Endothelial cell of umbilical vein (primary cell): ENCODE measurements around the gene THRSP. TPM values are rescaled to one million over a fixed set of nuclear protein-coding genes. Genes with fewer than 3 reads are reported as not detected.

Experiments
- BruUV-seq: library from RNA; stranded (reverse); fragments of 400-500 nt; replicated peaks from 2 replicates; lab custom pipeline; 2021; lab: Mats Ljungman, UMichigan
- CTCF ChIA-PET: fragments of 300-600, 350-600 bp; sonication (Branson Sonifier 250); formaldehyde crosslinking; loops from one replicate; lab custom pipeline; 2021; ENCODE audit warnings: antibody characterized with exemption, inconsistent platforms; lab: Charles Lee
- POLR2A ChIA-PET: fragments of 300-600, 350-600 bp; sonication (Branson Sonifier 250); formaldehyde crosslinking; loops from one replicate; lab custom pipeline; 2021; ENCODE audit warnings: antibody characterized with exemption, inconsistent platforms; lab: Charles Lee
- DNase-seq: peaks from one replicate; pipeline ENCODE4 v3.0.0-alpha.2; 2011; ENCODE audit warnings: low read depth, low spot score
- FAIRE-seq: peaks from 2 replicates; lab custom pipeline; 2011; peaks lifted over from hg19 to GRCh38; lab: Jason Lieb, UNC
- H2AFZ ChIP-seq: 2 replicates; pipeline ENCODE4 v1.6.0; 2012; ENCODE audit warnings: low read depth, low read length, control low read depth, inconsistent platforms
- H3K27ac ChIP-seq: 2 replicates; pipeline ENCODE4 v1.5.1; 2011; ENCODE audit warnings: low read depth, mild to moderate bottlenecking, control low read depth, low read length, moderate library complexity; ENCODE audit not compliant: insufficient read depth
- H3K27me3 ChIP-seq, 2 experiments: 2 replicates each; pipeline versions ENCODE4 v1.6.0 to v1.6.1; 2011; ENCODE audit warnings: low read length in 2 of 2, mixed read lengths in 1 of 2; ENCODE audit not compliant: control insufficient read depth in 2 of 2, insufficient read depth in 2 of 2
- H3K36me3 ChIP-seq, 2 experiments: 2 replicates in 1 of 2; 3 replicates in 1 of 2; pipeline ENCODE4 v1.5.1; 2011; ENCODE audit warnings: low read length in 2 of 2, mild to moderate bottlenecking in 1 of 2, moderate library complexity in 1 of 2; ENCODE audit not compliant: control insufficient read depth in 2 of 2, insufficient read depth in 2 of 2; ENCODE audit errors: extremely low read depth in 1 of 2
- H3K4me1 ChIP-seq: 3 replicates; pipeline ENCODE4 v1.5.1; 2011; ENCODE audit warnings: mild to moderate bottlenecking, low read length; ENCODE audit not compliant: control insufficient read depth, insufficient read depth; ENCODE audit errors: extremely low read depth
- H3K4me2 ChIP-seq: 2 replicates; pipeline ENCODE4 v1.6.1; 2011; ENCODE audit warnings: low read length, control low read depth, mixed read lengths; ENCODE audit not compliant: insufficient read depth
- H3K4me3 ChIP-seq, 3 experiments: fragments of 200-600 bp in 1 of 3; sonication (generic), shearing (Covaris generic) in 1 of 3; replicated peaks in 1 of 3; 2 replicates each; pipeline ENCODE4 v1.5.1; 2011 to 2016; ENCODE audit warnings: control low read depth in 3 of 3, low read length in 3 of 3, mild to moderate bottlenecking in 2 of 3, inconsistent platforms in 1 of 3, low read depth in 1 of 3, moderate library complexity in 1 of 3; ENCODE audit not compliant: insufficient read depth in 1 of 3
- H3K79me2 ChIP-seq: 2 replicates; pipeline ENCODE4 v1.6.0; 2012; ENCODE audit warnings: low read length, inconsistent platforms; ENCODE audit not compliant: control insufficient read depth, insufficient read depth
- H3K9ac ChIP-seq: replicated peaks from 2 replicates; pipeline ENCODE3; 2011; ENCODE audit warnings: low read length, control low read depth; ENCODE audit not compliant: insufficient read depth; ENCODE audit errors: extremely low read depth
- H3K9me1 ChIP-seq: replicated peaks from 3 replicates; pipeline ENCODE4 v1.6.0; 2011; ENCODE audit warnings: mild to moderate bottlenecking, low read length; ENCODE audit not compliant: control insufficient read depth, insufficient read depth; ENCODE audit errors: extremely low read depth
- H3K9me3 ChIP-seq: replicated peaks from 2 replicates; pipeline ENCODE4 v1.5.1; 2012; ENCODE audit warnings: low read length, inconsistent platforms; ENCODE audit not compliant: control insufficient read depth, insufficient read depth
- H4K20me1 ChIP-seq: replicated peaks from 2 replicates; pipeline ENCODE3; 2011; ENCODE audit warnings: mild to moderate bottlenecking, low read length; ENCODE audit not compliant: control insufficient read depth, insufficient read depth; ENCODE audit errors: extremely low read depth
- CTCF ChIP-seq, 2 donors: IDR thresholded peaks; 1 replicate in 1 of 2; 2 replicates in 1 of 2; pipeline ENCODE4 v1.5.1; 2011; ENCODE audit warnings: low read length in 2 of 2, mild to moderate bottlenecking in 2 of 2, moderate library complexity in 2 of 2, control low read depth in 1 of 2, inconsistent platforms in 1 of 2, low read depth in 1 of 2; ENCODE audit not compliant: insufficient read depth in 1 of 2; ENCODE audit errors: extremely low read depth in 1 of 2
- EZH2 ChIP-seq: IDR thresholded peaks from 2 replicates; pipeline ENCODE4 v1.6.1; 2012; ENCODE audit warnings: borderline replicate concordance, low read depth, mild to moderate bottlenecking, moderate library complexity, low read length, inconsistent platforms; ENCODE audit not compliant: severe bottlenecking
- FOS ChIP-seq: IDR thresholded peaks from 2 replicates; pipeline ENCODE4 v1.6.1; 2011; ENCODE audit warnings: mild to moderate bottlenecking, low read length, moderate library complexity, borderline replicate concordance; ENCODE audit not compliant: insufficient read depth
- GATA2 ChIP-seq: IDR thresholded peaks from 2 replicates; pipeline ENCODE4 v1.7.0; 2011; ENCODE audit warnings: low read depth, mild to moderate bottlenecking, moderate library complexity, mixed read lengths, low read length; ENCODE audit not compliant: insufficient read length, insufficient read depth
- JUN ChIP-seq: IDR thresholded peaks from 2 replicates; pipeline ENCODE4 v1.6.1; 2011; ENCODE audit warnings: borderline replicate concordance, low read depth; ENCODE audit not compliant: insufficient read length, insufficient read depth
- MAX ChIP-seq: IDR thresholded peaks from 2 replicates; pipeline ENCODE4 v1.6.1; 2011; ENCODE audit not compliant: insufficient read depth, insufficient read length
- MYC ChIP-seq: IDR thresholded peaks from one replicate; pipeline ENCODE4 v1.6.1; 2011; ENCODE audit warnings: mild to moderate bottlenecking, low read depth, low read length
- POLR2A ChIP-seq: IDR thresholded peaks from 2 replicates; pipeline ENCODE4 v1.6.1; 2012; ENCODE audit warnings: low read depth, mild to moderate bottlenecking, control low read depth, low read length
- POLR2AphosphoS5 ChIP-seq: IDR thresholded peaks from 2 replicates; pipeline ENCODE4 v1.6.1; 2012; ENCODE audit warnings: low read depth, mild to moderate bottlenecking, control low read depth, low read length, moderate library complexity; ENCODE audit not compliant: insufficient read depth
- dilution Hi-C: fragments of 300-500 bp; cut with MboI; formaldehyde crosslinking; loops from one replicate; pipeline ENCODE4 v1.15.0; 2019; ENCODE audit warnings: low sequenced_read_pairs; ENCODE audit not compliant: extremely low pct_ligation_motif_present
- intact Hi-C: fragments of 100-400 bp; cut with micrococcal nuclease; formaldehyde crosslinking; loops from one replicate; pipeline ENCODE4 v1.10.0; 2022
- polyA plus RNA-seq, 4 experiments: library from polyadenylated mRNA; depleted of rRNA in 3 of 4; stranded (reverse) in 3 of 4; unstranded in 1 of 4; fragments of >200 nt; gene quantifications; 2 replicates each; pipeline versions ENCODE4 v1.2.1 to v1.2.3, GENCODE V29; 2011 to 2012; ENCODE audit warnings: missing spikeins in 1 of 4
- total RNA-seq: library from RNA; stranded (reverse); gene quantifications from 2 replicates; pipeline ENCODE4 v1.2.3, GENCODE V29; 2021

Gene THRSP
- total and polyA plus RNA-seq, 2 donors (not counting 3 experiments of a cell fraction or from before 2014, with no cell fraction given): not detected

GRCh38 chr11:78074756-78075155 is 11.1 kb downstream of the THRSP start:
- Histone ChIP-seq H3K9me3 (no peaks in the 10 kb centered on the region), H3K4me1 (peaks cover 15% of the 10 kb centered on the region), H4K20me1 (no peaks in the 10 kb centered on the region), H3K27me3 (no peaks in the 10 kb centered on the region), H3K79me2 (peaks cover 69% of the 10 kb centered on the region), H3K4me2 (no peak overlapping the region), H2AFZ (no peak overlapping the region), H3K27ac (no peak overlapping the region), H3K9me1 (no peaks in the 10 kb centered on the region), H3K4me3 (no peak overlapping the region), H3K9ac (no peak overlapping the region), H3K36me3 (peaks cover 3 to 7% of the 10 kb centered on the region in 2 experiments)
- no peak for TF ChIP-seq MYC
- POLR2A ChIA-PET: no interaction called here
- CTCF ChIA-PET: no interaction called here
- intact Hi-C loops: loop anchor here (5.0 kb wide), 2 partner anchors 343 to 488 kb away; partner anchors contain the start of gene GAB2
- DNase-seq: no peak
- FAIRE-seq: no peak
- dilution Hi-C loops: no loop called here
- BruUV-seq: no TSS peak

GRCh38 chr11:78076733-78077403 is 13.2 kb downstream of the THRSP start:
- intact Hi-C loops: loop anchor here (5.0 kb wide), 2 partner anchors 340 to 485 kb away; partner anchors contain the start of gene GAB2
- no peaks in the 10 kb centered on the region for H3K27me3 ChIP-seq
- peaks cover 0 to 3% of the 10 kb centered on the region in 2 experiments for H3K36me3 ChIP-seq
- no peak overlapping the region for H3K4me3 ChIP-seq
- dilution Hi-C loops: no loop called here
- H3K9me1 ChIP-seq: no peaks in the 10 kb centered on the region
- no peak overlapping the region for H2AFZ ChIP-seq
- no peaks in the 10 kb centered on the region for H4K20me1 ChIP-seq
- no peak for DNase-seq
- no peak for FAIRE-seq
- no peak overlapping the region for H3K27ac ChIP-seq
- TF ChIP-seq MAX (no peak), POLR2AphosphoS5 (no peak), POLR2A (no peak), EZH2 (no peak), JUN (no peak), GATA2 (no peak), MYC (no peak), CTCF (IDR thresholded peaks at IDR 0.05; ENCODE audit: extremely low read depth in 1 of 2, insufficient read depth in 1 of 2, low read depth in 1 of 2, low read length in 2 of 2) (no peak), FOS (no peak)
- CTCF ChIA-PET: interaction anchor here (0.6 to 1.4 kb wide), 2 partner anchors 11 to 356 kb away, joined by 3 to 4 read pairs; no protein-coding TSS in a partner anchor
- no peak overlapping the region for H3K9ac ChIP-seq
- BruUV-seq: no TSS peak
- no peak overlapping the region for H3K4me2 ChIP-seq
- peaks cover 22% of the 10 kb centered on the region for H3K4me1 ChIP-seq
- peaks cover 64% of the 10 kb centered on the region for H3K79me2 ChIP-seq
- POLR2A ChIA-PET: no interaction called here
- H3K9me3 ChIP-seq: no peaks in the 10 kb centered on the region
